ENCODE measurements around the gene PLCD3. TPM values are rescaled to one million over a fixed set of nuclear protein-coding genes. Genes with fewer than 3 reads are reported as not detected.

PLCD3 gene
- total and polyA plus RNA-seq, 10 of the 15 experiments (the other 5 are each of a cell fraction or from before 2014, with no cell fraction given) = 0.02 to 1.6 (median 0.44) TPM

GRCh38 chr17:45132572-45133463 is 503 bp upstream of the PLCD3 start:
- no peaks in the 10 kb centered on the region for H4K20me1 ChIP-seq (ENCODE audit: control insufficient read depth, insufficient read depth)
- ChIA-PET RAD21 (ENCODE audit: unreplicated experiment) (interaction anchor here (0.6 to 1.7 kb wide), 5 partner anchors 39 to 212 kb away, joined by 3 to 6 read pairs (median 3); no protein-coding TSS in a partner anchor), SMC1A (ENCODE audit: uncharacterized antibody, unreplicated experiment) (no interaction called here), POLR2A (interaction anchor here (0.7 kb wide), 1 partner anchor 11 kb away, joined by 4 read pairs; no protein-coding TSS in a partner anchor), CTCF (interaction anchor here (0.6 to 9.4 kb wide), 7 partner anchors 16 to 358 kb away, joined by 3 to 291 read pairs (median 6); partner anchors contain the start of gene HEXIM1)
- peak overlapping the region; percentile 71 for H3K4me2 ChIP-seq (ENCODE audit: control insufficient read depth, insufficient read depth)
- WGBS (ENCODE audit: insufficient coverage, insufficient replicate concordance, low lambda C conversion rate, missing lambda C conversion rate) = 1% methylated on average over 55 of the region's 71 CpGs
- no peak for DNase-seq (ENCODE audit: low read depth, low spot score)
- peak overlapping the region; percentile 76 for H2AFZ ChIP-seq (ENCODE audit: control insufficient read depth, low read depth, low read length)
- H3K9ac ChIP-seq (ENCODE audit: control insufficient read depth, insufficient read depth, low read length) = peak overlapping the region; percentile 11; the same call in 1 of the 2 replicates
- H3K9me3 ChIP-seq (replicated peaks; ENCODE audit: control insufficient read depth, insufficient read depth, low read length) = no peaks in the 10 kb centered on the region
- 0 out of 2 replicates have a peak overlapping the region, but pooled peaks have one; percentile 35 for H3K27ac ChIP-seq (ENCODE audit: control insufficient read depth, insufficient read depth)
- BruUV-seq (replicated peaks) = no TSS peak
- FAIRE-seq = no peak
- intact Hi-C loops (cut with micrococcal nuclease; ENCODE audit: unreplicated experiment) = loop anchor here (2.0 kb wide), 2 partner anchors 110 to 358 kb away; no protein-coding TSS in a partner anchor
- no peaks in the 10 kb centered on the region for H3K27me3 ChIP-seq (replicated peaks in 1 of 2; ENCODE audit: control insufficient read depth in 2 of 2, insufficient read depth in 2 of 2, low read length in 1 of 2)
- peaks cover 4% of the 10 kb centered on the region for H3K79me2 ChIP-seq (ENCODE audit: control insufficient read depth, insufficient read depth, low read length)
- ATAC-seq = peak; percentile 80
- no peaks in the 10 kb centered on the region for H3K36me3 ChIP-seq (ENCODE audit: control insufficient read depth in 2 of 2, insufficient read depth in 2 of 2, low read length in 1 of 2)
- peak overlapping the region; percentile 98 for H3K4me3 ChIP-seq
- in situ Hi-C loops (cut with MboI) = no loop called here
- H3K4me1 ChIP-seq (ENCODE audit: control insufficient read depth, insufficient read depth, low read length) = peaks cover 8% of the 10 kb centered on the region
- TF ChIP-seq REST (IDR thresholded peaks at IDR 0.05; ENCODE audit: low read depth, low read length) = no peak
- no peak for TF ChIP-seq RFX5 (IDR thresholded peaks at IDR 0.05; ENCODE audit: low read depth, low read length)
- no peak for TF ChIP-seq ZBTB33 (IDR thresholded peaks at IDR 0.05)
- TF ChIP-seq ETV6 (conservative IDR thresholded peaks at IDR 0.05 in 1 of 2, IDR thresholded peaks at IDR 0.05 in 1 of 2; ENCODE audit: borderline replicate concordance in 1 of 2, low read depth in 1 of 2) = no peak
- TF ChIP-seq MEF2A (IDR thresholded peaks at IDR 0.05; ENCODE audit: insufficient read depth, low read depth, low read length) = no peak
- no peak for TF ChIP-seq NFXL1 (IDR thresholded peaks at IDR 0.05; ENCODE audit: borderline replicate concordance)
- TF ChIP-seq TAF1 (IDR thresholded peaks at IDR 0.05; ENCODE audit: borderline replicate concordance, low read depth, low read length) = no peak
- TF ChIP-seq BCL3 (IDR thresholded peaks at IDR 0.05; ENCODE audit: borderline replicate concordance, insufficient read depth, low read depth, low read length, poor library complexity, severe bottlenecking) = no peak
- 0 out of 3 replicates have a peak, but pooled peaks of 1 of the 2 experiments have one; percentile 11 for TF ChIP-seq EGR1 (IDR thresholded peaks at IDR 0.05; ENCODE audit: borderline replicate concordance in 1 of 2, low read depth in 2 of 2, low read length in 2 of 2)
- peak; percentile 4 for TF ChIP-seq SP1 (IDR thresholded peaks at IDR 0.05; ENCODE audit: low read depth, low read length)
